HG02678 (cell line): ENCODE results near the gene INPP4B.

Experiments
- ATAC-seq: cut with Tn5 transposase; IDR thresholded peaks from one replicate; pipeline ENCODE4 v1.9.1; 2021; ENCODE audit warnings: mild to moderate bottlenecking, moderate library complexity; ENCODE audit not compliant: unreplicated experiment

The INPP4B gene

DNA sequence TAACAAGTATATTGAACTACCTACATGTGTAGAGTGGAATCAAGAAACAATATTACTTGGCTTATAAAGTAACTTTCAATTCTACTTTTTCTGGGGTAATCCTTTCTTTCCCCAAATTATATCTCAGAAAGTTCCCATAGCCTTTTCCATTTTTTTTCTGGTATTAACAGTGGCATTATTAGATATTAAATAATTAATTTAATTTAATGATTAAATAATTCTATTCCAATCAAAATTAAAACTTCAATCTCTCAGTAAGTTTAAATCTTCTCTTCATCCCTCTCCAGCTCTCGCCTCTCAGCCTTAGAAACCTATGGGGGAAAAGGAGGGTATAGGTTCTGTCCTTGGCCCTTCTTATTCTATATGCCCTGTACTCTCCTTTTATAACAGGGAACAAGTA is 262.4 kb downstream of the INPP4B start:
- ATAC-seq, result no peak

DNA sequence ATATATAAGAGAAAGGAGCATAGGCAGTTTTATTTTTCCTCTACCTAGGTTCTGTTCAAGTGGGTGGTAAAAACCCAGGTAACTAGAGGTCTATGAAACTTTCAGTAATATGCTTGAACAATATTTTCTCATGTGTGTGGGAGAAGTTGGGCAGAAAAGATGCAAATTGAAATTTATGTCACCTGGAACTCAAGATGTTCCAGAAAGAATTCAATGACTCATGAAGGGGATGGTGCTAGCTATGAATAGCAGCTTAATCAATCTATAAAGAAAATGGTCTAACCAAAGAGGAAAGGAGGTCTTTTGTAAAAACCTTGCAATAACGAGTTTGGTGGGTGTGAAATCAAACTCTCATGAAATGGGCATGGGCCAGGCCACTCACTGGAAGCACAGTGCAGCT is 263.8 kb downstream of the INPP4B start:
- no peak for ATAC-seq

DNA sequence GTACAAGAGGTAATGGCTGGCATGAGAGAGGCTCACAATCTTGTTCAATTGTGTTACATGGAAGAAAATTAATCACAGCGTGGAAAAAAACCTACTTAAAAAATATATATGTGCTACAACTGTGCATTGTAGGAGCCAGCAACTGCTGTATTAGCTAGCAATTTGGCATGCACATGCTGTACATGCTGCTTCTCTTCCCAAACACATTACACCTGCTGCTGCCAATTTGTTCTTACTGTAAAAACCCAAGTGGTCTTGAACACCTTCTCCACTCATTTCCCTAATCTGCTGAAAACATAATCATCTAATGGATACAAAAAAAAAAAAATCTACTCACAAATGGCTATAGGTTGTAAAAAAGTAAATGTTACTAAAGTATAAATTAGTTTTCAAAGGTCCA is 264.2 kb downstream of the INPP4B start:
- no peak for ATAC-seq

DNA sequence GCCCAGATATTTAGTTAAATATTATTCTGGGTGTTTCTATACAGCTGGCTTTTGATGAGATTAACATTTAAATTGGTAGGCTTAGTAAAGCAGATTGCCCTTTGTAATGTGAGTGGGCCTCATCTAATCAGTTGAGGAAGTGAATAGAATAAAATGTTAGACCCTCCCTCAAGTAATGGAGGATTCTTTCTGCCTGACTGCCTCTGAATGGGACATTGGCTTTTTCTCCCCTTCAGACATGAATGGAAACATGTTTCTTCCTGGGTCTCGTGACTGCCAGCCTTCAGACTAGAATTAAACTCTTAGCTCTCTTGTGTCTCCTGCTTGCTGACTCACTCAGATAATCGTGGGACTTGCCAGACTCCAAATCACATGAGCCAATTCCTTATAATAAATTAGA is 266.7 kb downstream of the INPP4B start:
- no peak for ATAC-seq

DNA sequence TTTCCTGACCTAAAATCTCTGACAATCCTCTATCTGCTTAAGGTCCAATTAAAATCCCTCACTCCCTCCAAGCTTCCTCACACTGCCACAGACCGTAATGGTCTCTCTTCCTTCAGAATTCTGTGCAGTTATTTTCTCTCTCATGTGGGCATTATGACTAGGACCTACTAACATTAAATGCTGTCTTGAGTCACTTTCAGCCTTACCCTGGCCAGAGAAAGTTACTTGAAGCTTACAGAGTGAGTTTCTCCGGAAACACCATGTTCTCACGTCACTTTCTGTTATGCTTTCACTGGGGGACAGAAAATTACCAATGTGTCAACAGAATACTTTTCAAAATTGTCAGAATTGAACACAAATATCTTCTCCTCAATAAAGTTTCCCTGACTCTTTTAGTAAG is 271.8 kb downstream of the INPP4B start:
- ATAC-seq, result no peak

DNA sequence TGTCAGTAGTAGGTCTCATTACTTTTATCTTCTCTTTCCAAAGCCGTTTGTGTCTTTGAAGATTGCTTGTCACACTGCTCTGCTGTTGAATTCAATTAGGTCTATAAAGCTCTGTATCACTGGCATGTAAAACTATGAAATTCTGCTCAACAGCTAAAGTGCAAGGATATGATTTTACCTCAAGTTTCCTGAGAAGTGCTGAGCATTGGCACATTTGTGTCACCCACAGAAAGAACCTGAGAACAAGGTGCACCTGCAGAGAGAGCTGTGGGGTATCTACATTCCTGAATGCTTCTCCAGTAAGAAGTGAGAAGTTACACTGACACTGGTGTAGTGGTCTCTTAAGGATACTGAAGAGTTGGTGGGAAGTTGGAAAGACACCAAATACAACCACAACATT is 274.0 kb downstream of the INPP4B start:
- ATAC-seq, result no peak

DNA sequence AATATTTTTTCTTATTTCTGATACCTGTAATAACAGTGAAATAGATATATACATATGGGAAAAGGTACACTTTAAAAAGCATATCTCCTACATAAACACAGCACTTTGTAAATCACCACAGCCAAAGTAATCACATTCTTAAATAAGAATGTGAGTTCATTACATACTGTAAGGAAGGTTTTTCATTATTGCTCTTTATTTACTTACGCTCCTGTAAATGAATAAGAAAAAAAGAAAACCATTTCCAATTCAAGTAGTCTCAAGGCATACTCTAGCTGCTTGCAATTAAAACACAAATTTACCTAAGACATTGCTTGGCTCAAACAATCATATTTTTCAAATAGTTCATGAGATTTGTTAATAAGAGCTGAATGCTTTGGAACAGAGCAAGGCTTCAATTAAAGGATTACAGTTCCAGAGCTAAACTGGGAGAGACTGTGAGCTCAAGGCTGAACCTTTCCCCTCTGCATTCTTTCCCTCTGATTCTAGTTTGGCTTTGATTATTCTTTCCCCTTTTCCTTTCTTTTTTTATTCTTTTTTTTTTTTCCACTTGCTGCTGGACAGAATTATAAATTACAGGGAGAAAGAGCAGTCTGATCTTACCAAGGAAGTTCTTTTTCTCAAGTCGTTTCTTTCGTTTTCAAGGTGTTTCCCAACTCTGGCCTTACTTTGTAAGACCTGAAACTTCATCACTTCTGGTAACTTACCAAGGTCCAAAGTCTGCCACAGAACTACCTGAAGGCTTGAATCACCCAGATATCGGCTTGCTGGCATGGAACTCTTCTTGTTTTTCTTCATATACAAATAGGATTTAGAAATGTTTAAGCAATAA is 278.3 kb downstream of the INPP4B start:
- ATAC-seq, result no peak

DNA sequence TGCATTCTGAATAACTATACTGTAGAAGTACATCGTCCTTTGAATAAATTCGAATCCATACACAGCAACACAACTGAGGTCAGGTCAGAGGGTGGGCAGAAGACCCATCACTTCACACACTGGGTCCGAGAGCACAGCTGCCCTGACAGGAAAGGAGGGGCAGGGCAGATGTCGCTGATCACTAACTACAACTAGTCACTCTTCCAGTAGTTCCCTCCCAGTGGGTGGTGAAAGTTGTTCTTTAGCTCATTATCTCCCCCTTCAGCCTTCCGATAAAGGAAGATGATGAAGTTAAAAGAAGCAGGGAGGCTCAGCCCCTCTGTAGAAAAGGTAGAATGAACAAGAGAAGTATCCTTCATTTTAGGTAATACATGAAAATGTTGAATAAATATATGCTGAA is 278.9 kb downstream of the INPP4B start:
- no peak for ATAC-seq

DNA sequence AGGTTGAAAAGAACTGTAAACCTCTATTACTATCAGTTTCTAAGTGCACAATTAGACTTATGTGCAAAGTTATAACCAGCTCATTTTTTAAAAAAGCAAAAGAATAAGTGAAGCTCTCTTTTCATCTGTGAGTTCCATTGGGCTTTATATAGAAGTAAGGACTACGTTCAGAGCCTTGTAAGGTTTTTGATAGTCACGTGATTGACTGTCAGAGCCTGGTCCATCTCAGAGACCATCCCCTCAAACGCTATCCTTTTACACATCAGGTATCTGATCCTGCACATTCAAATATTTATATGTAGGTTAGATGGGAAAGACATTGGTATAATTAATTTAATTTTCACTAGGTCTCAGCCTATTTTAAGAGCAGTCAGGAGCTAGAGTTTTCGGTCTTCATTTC is 279.3 kb downstream of the INPP4B start:
- ATAC-seq, result no peak

DNA sequence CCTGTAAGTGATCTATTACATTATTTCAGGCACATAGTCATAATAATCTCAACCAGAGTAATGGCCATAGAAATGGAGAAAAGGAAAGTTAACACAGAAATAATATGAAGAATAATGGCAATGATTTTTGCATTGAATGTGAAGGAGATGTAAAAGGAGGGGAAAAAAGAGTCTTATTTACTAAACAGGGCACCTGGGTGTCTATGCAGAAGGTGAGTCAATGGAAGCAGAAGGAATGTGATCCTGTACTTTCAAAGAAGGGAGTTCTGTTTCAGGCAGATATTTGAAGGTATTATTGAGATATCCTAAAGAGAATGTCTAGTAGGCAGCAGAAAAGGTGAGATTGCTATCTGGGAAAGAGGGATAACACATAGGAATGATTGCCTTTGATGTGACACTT is 279.9 kb downstream of the INPP4B start:
- ATAC-seq, result no peak

DNA sequence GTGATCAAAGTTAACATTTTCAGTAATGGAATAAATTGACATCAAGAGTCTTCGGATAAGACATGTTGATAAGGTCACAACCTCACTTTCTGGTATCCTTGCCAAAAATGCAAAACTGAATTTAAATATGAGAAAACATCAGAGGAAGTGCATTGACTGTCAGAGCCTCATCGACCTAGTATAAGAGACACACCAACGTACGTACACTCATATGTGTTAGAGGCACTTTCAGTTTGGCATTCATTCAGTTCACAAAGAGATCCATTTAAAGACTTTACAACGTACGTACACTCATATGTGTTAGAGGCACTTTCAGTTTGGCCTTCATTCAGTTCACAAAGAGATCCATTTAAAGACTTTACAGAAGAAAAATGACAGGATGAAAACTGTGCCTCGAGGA is 280.3 kb downstream of the INPP4B start:
- ATAC-seq, result no peak

DNA sequence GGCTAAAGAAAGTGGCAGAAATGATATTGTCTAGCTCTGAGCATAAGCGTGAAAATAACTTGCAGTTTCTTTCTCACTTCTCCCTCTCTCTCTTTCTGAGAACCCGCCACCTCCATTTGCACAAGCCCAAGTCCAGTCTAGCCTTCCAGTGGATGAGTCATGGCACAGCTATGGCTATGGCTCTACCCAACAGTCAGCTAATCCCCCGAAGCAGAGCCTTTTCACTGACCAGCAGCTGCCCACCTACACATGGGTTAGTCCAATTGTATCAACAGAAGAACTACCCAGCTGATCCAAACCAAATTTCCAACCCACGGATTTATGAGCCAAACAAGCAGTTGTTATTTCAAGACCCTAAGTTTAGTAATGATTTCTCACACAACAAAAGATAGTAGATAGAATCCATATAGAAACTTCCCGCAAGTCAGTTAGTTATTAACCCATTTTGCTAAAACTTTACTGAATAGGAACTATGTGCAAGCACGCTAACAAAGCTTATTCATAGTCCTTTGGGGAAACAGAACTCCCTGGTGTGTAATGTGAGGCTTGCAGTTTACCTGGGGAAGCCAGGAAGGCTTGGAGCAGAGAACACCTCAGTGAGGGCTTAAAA is 282.3 kb downstream of the INPP4B start:
- ATAC-seq, result no peak

DNA sequence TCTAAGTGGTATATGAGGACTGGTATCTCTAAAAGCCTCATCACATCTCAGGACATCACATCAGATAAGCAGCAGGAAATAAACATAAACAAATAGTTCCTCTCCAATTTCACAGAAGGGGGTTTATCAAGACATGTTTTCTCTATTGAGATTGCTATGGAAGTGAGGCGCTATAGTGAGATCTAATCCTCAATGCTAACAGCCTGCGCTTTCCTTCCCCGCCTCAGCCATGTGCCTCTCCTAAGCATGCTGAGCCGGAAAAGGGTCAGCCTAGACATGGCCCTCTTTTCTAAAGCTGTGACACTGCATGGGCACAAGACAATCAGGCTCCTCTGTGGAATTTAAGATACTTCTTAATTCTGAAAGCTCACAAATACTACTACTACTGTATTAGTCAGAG is 286.1 kb downstream of the INPP4B start:
- ATAC-seq, result no peak

DNA sequence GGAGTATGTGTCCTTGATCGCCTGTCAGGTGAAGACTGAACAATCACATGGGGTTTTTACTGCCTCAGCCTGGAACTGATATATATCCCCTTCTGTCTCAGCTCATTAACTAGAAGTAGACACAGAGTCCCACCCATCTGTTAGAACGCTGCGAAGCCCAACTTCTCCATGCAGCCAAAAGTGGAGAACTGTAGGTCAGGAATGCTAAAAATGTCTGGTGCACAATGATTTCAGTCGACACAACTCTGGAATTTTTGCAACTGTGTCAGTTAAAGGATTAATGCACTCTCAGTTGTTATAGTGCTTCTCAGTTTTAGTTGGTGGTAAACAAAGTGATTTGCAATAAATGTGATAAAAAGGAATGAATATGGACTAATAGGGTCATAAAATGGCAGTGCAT is 287.2 kb downstream of the INPP4B start:
- no peak for ATAC-seq

DNA sequence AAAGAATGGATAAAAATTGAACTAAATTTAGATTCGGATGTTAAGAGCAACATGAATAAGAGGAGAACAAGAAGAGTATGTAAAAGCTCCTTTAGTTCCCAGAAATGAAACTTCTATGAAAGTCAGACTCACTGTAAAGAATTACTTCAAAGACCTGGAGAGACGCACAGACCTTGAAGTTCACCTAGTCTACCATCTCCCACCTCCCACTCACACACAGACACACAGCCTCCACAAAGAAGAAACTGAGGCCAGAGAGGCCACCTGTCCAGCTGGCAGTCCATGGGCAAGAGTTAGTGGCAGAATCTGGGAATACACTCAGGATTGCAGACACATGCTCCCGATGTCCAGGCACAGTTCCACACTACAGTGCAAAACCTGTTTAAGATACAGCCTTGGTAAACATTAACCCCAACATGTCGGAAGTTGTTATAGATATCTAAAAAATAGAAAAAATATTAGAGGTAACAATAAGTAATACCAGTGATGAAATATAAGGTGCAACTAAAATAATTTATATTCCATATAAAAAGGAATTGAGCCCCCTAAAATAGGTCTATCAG is 288.8 kb downstream of the INPP4B start:
- ATAC-seq, result no peak

DNA sequence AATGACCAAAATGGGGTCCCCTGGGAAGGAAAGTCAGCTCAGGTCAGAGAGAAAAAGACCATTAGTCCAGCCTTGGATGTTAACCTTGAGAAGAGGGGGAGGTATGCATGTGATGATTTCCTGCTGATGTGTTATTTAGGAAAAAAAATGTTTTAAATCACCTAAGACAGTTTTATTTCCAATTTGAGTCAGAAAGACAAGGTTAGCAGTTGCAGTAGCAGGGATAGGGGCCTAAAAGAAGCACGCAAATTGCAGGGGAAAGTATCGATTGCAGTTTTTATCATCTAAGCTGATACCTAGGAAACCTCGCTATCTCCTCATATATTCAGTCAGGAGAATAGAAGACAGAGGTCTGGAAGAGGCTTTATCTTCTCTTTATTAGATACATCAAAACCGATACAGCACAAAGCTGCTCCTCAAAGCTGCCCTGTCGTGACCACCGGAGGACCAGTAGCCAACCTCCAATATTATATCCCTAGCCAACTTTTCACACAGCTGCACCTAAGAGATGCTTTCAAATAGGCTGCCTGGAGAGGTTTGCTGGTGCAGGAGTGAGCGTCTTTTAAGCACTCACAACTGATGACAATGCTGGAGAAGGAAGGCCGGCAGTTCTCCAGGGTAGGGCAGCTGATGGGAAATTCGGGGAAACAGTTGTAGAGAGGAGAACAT is 289.4 kb downstream of the INPP4B start:
- ATAC-seq, result no peak

DNA sequence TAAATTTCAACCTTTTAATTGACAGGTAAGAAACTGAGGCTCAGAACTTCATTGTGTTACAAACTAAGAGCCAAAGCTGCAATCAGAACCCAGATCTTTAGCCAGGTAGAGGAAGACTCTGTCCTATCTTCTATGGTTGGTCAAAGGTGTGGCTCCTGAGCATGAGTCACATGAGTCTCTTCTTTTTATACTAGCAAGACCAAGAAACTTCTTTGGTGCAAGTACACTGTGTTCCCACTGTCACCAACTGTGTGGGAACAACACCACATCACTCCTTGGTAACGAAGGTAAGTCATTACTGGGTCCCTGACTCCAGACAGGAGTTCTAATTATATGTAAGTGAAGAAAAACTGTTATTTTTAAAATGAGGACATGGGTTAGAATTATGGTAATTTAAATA is 290.1 kb downstream of the INPP4B start:
- no peak for ATAC-seq

DNA sequence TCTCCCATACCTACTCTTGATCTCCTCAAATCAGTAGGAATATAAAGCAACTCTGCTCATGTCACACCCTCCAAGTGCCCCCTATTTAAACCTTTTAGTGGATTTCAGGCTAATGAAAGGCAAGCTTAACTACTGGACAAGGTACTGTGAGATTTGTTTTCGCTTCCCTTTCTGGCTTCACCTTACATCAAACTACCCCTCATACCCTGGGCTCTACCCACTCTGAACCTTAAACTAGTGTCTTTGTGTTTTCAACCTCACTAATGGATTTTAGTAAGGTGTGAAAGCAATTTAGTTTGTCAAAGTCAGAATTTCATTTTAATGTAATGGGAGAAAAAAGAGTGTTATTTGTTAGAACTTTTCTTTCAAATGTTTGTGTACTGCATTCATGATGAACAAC is 291.7 kb downstream of the INPP4B start:
- ATAC-seq, result no peak

DNA sequence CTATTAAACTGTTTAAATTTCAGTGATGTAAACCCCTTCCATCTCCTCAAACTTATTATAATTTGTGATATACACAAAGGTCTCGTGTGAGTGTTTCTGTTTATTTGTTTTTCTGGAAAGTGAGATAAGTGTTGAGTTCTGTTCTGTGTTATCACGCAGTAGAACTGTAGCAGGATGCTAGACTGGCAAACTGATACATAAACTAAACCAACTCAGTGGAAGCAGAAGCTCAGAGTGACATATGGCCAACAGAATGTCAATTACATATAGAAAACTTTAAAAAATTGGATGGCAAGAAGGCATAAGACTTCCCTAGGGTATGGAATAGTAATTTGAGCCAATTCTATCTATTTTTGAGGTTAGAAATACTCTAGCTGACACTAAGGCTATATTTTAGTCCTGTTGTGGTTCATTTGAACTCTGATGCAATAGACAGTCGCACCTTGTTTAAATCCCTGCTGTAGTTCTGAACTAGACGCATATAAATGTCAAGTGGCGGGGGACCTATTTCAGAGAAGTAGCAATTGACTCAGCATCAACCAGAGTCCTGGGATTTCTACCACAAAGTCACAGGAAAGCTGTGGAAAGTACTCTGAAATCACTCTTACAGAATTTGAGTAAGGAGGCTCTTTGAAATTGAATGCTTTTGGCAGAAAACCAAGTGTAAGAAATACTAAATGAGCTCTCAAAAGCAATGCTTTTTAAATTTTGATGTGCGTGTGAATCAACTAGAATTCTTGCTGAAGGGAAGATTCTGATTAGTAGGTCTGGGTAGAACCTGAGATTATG is 294.4 kb downstream of the INPP4B start:
- no peak for ATAC-seq

DNA sequence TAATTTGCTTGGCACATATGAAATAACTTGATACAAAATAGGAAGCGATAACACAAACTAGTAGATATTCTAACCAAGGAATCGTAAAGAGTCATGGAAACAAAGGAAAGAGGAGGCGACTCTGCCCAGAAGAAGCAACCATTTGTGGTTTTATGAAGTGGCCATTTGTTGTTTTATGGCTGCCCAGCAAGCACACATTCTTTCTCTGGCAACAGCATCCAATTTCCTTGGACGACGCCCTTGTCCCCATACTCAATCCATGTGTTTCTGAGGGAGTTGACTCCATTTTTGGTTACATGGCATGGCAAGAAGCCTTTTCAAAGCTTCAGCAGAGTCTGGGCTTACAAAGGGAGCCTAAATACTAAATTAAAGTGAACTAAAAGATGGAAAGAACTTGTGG is 295.1 kb downstream of the INPP4B start:
- no peak for ATAC-seq
